Skeletal muscle satellite cell (primary cell): ENCODE data around the gene STAG3.
A peak's percentile ranks its signal among the peaks of the same experiment; 100 is the strongest.
"Not testable (repeated sequence)": the region's sequence is repeated elsewhere in the genome, so short reads cannot be mapped to it uniquely, and the experiment has no call there.

Source experiments
- H3K27me3 ChIP-seq: 2 replicates; pipeline ENCODE4 v1.7.0; 2013; ENCODE audit warnings: low read length; ENCODE audit not compliant: control insufficient read depth, insufficient read depth
- H3K36me3 ChIP-seq: 2 replicates; pipeline ENCODE4 v1.7.0; 2013; ENCODE audit warnings: mild to moderate bottlenecking, control low read depth, low read length; ENCODE audit not compliant: insufficient read depth
- H3K4me1 ChIP-seq: 2 replicates; pipeline ENCODE4 v1.7.0; 2013; ENCODE audit warnings: low read length; ENCODE audit not compliant: control insufficient read depth, insufficient read depth
- H3K4me2 ChIP-seq: 2 replicates; pipeline ENCODE4 v1.7.0; 2013; ENCODE audit warnings: mild to moderate bottlenecking, low read length
- H3K4me3 ChIP-seq: 2 replicates; pipeline ENCODE4 v1.7.0; 2013; ENCODE audit warnings: low read length
- H3K9ac ChIP-seq: 2 replicates; pipeline ENCODE4 v1.7.0; 2013; ENCODE audit warnings: mild to moderate bottlenecking, low read depth, low read length, moderate library complexity
- H3K9me3 ChIP-seq: replicated peaks from 2 replicates; pipeline ENCODE4 v1.7.0; 2013; ENCODE audit warnings: mild to moderate bottlenecking, control low read depth, low read length

The STAG3 gene

GRCh38 chr7:100146350-100146749 lies 31.4 kb upstream of the STAG3 start:
- H3K27me3 ChIP-seq, H3K9me3 ChIP-seq, H3K4me2 ChIP-seq, H3K4me1 ChIP-seq, H3K9ac ChIP-seq, H3K36me3 ChIP-seq, H3K4me3 ChIP-seq: not testable (repeated sequence)

GRCh38 chr7:100147278-100147677 lies 30.4 kb upstream of the STAG3 start:
- no peak overlapping the region for H3K4me2 ChIP-seq
- no peaks in the 10 kb centered on the region for H3K36me3 ChIP-seq
- peaks cover 5% of the 10 kb centered on the region for H3K27me3 ChIP-seq
- no peaks in the 10 kb centered on the region for H3K9me3 ChIP-seq
- H3K4me3 ChIP-seq: no peak overlapping the region
- H3K4me1 ChIP-seq: peaks cover 7% of the 10 kb centered on the region
- H3K9ac ChIP-seq: no peak overlapping the region

GRCh38 chr7:100148225-100148558 lies 29.5 kb upstream of the STAG3 start:
- Histone ChIP-seq H3K4me2 (peak overlapping the region; percentile 86), H3K9me3 (no peaks in the 10 kb centered on the region), H3K36me3 (peaks cover 2% of the 10 kb centered on the region), H3K27me3 (no peaks in the 10 kb centered on the region), H3K4me3 (peak overlapping the region; percentile 65), H3K4me1 (peaks cover 7% of the 10 kb centered on the region), H3K9ac (peak overlapping the region; percentile 64)

- Histone ChIP-seq H3K9ac (peak within 1 kb of the TSS; percentile 96), H3K27me3 (no peaks in the 10 kb centered on the region), H3K4me2 (peak within 1 kb of the TSS; percentile 99), H3K4me3 (peak within 1 kb of the TSS; percentile 94), H3K4me1 (peaks cover 7% of the 10 kb centered on the region), H3K36me3 (peaks cover 7% of the 10 kb centered on the region), H3K9me3 (no peaks in the 10 kb centered on the region)
These were observed 29.0 kb upstream of the STAG3 start, which contains the start of gene LAMTOR4 for GRCh38 chr7:100148559-100149328. Gene LAMTOR4 (plus strand): TSS chr7:100148918. CDS start chr7:100148973, 55 bp downstream.

GRCh38 chr7:100152404-100152803 lies 25.3 kb upstream of the STAG3 start:
- Histone ChIP-seq H3K27me3 (no peaks in the 10 kb centered on the region), H3K4me1 (peaks cover 13% of the 10 kb centered on the region), H3K9me3 (no peaks in the 10 kb centered on the region), H3K4me3 (no peak overlapping the region), H3K4me2 (no peak overlapping the region), H3K36me3 (peaks cover 40% of the 10 kb centered on the region), H3K9ac (no peak overlapping the region)

- H3K27me3 ChIP-seq: no peaks in the 10 kb centered on the region
- no peak overlapping the region for H3K4me2 ChIP-seq
- no peak overlapping the region for H3K4me3 ChIP-seq
- H3K4me1 ChIP-seq: peaks cover 18% of the 10 kb centered on the region
- H3K36me3 ChIP-seq: peaks cover 40% of the 10 kb centered on the region
- H3K9me3 ChIP-seq: no peaks in the 10 kb centered on the region
- H3K9ac ChIP-seq: no peak overlapping the region
These were observed 24.6 kb upstream of the STAG3 start for GRCh38 chr7:100152937-100153666.

- H3K27me3 ChIP-seq: no peaks in the 10 kb centered on the region
- peaks cover 40% of the 10 kb centered on the region for H3K36me3 ChIP-seq
- H3K4me2 ChIP-seq: no peak overlapping the region
- no peak overlapping the region for H3K4me3 ChIP-seq
- peaks cover 19% of the 10 kb centered on the region for H3K4me1 ChIP-seq
- H3K9me3 ChIP-seq: no peaks in the 10 kb centered on the region
- H3K9ac ChIP-seq: no peak overlapping the region
These were observed 23.8 kb upstream of the STAG3 start for GRCh38 chr7:100153708-100154535.

- peaks cover 22% of the 10 kb centered on the region for H3K4me1 ChIP-seq
These were observed 22.8 kb upstream of the STAG3 start for GRCh38 chr7:100154651-100155491.

GRCh38 chr7:100155553-100156317 lies 22.0 kb upstream of the STAG3 start:
- no peaks in the 10 kb centered on the region for H3K9me3 ChIP-seq
- H3K36me3 ChIP-seq: peaks cover 40% of the 10 kb centered on the region
- H3K9ac ChIP-seq: no peak overlapping the region
- H3K4me1 ChIP-seq: peaks cover 17% of the 10 kb centered on the region
- H3K4me3 ChIP-seq: no peak overlapping the region
- H3K27me3 ChIP-seq: no peaks in the 10 kb centered on the region
- no peak overlapping the region for H3K4me2 ChIP-seq

More at GRCh38 chr7:100154651-100155491, 22.8 kb upstream of the STAG3 start:
- H3K9me3 ChIP-seq: no peaks in the 10 kb centered on the region
- no peak overlapping the region for H3K4me2 ChIP-seq
- H3K9ac ChIP-seq: no peak overlapping the region
- H3K4me3 ChIP-seq: no peak overlapping the region
- peaks cover 40% of the 10 kb centered on the region for H3K36me3 ChIP-seq
- H3K27me3 ChIP-seq: no peaks in the 10 kb centered on the region

GRCh38 chr7:100156331-100157068 lies 21.2 kb upstream of the STAG3 start:
- Histone ChIP-seq H3K4me3 (no peak overlapping the region), H3K4me1 (peaks cover 17% of the 10 kb centered on the region), H3K36me3 (peaks cover 40% of the 10 kb centered on the region), H3K27me3 (no peaks in the 10 kb centered on the region), H3K9ac (no peak overlapping the region), H3K4me2 (peak overlapping the region; percentile 92), H3K9me3 (no peaks in the 10 kb centered on the region)
